A549 treated with RU486 at 1 μM for 4 hours (cell line): ENCODE measurements around the gene KCTD19. TPM values are rescaled to one million over a fixed set of nuclear protein-coding genes. Genes with fewer than 3 reads are reported as not detected.

Experiments
- total RNA-seq: library from RNA; stranded (reverse); fragments of 200-300 nt; extraction: Qiagen RNA extraction; gene quantifications from 5 replicates; pipeline ENCODE4 v1.2.3, GENCODE V29; 2022; ENCODE audit warnings: low read depth

KCTD19 gene
- 0.21 to 0.35 TPM (median 0.30 TPM) in 4 of 5 replicates, not detected in the other for total RNA-seq

GRCh38 chr16:67326472-67327309 lies at the start of gene KCTD19, which contains the start of gene LRRC36:
Gene KCTD19 (minus strand): TSS chr16:67326741. CDS start chr16:67326707, 34 bp downstream.
Gene LRRC36 (plus strand): TSS chr16:67326815. CDS start chr16:67326863, 48 bp downstream.

GRCh38 chr16:67279296-67280089 lies 47.0 kb downstream of the KCTD19 start, which contains the start of gene PLEKHG4:
Gene PLEKHG4 (plus strand): TSS chr16:67279532. CDS start chr16:67280045, 513 bp downstream.

GRCh38 chr16:67248401-67249177 lies 78.0 kb downstream of the KCTD19 start, which contains the start of gene SLC9A5:
Gene SLC9A5 (plus strand): TSS chr16:67248979. CDS start chr16:67249015, 36 bp downstream.

GRCh38 chr16:67247192-67248072 lies 79.1 kb downstream of the KCTD19 start, which contains the start of gene FHOD1:
Gene FHOD1 (minus strand): TSS chr16:67247481. CDS start chr16:67247410, 71 bp downstream.

Other genes starting within 250 kb of the KCTD19 start
- 22.5 to 25.5 TPM (median 24.4 TPM) in 5 replicates for gene PHAF1, start 216.8 kb downstream of the KCTD19 start, total RNA-seq
- 6.3 to 8.5 TPM (median 8.3 TPM) in 5 replicates for gene B3GNT9, start 175.7 kb downstream of the KCTD19 start, total RNA-seq
- 10.8 to 20.6 TPM (median 18.2 TPM) in 5 replicates for gene TRADD, start 166.8 kb downstream of the KCTD19 start, total RNA-seq
- gene FBXL8, start 166.8 kb downstream of the KCTD19 start, total RNA-seq = 5.0 to 8.5 TPM (median 7.1 TPM) in 5 replicates
- 8.5 to 15.7 TPM (median 12.7 TPM) in 5 replicates for gene HSF4, start 162.0 kb downstream of the KCTD19 start, total RNA-seq
- gene NOL3, start 156.2 kb downstream of the KCTD19 start, total RNA-seq = 42.7 to 56.6 TPM (median 54.5 TPM) in 5 replicates
- gene MATCAP1, start 142.8 kb downstream of the KCTD19 start, total RNA-seq = 3.0 to 6.4 TPM (median 5.2 TPM) in 5 replicates
- gene EXOC3L1, start 136.6 kb downstream of the KCTD19 start, total RNA-seq = not detected in 5 replicates
- 73.1 to 95.2 TPM (median 91.3 TPM) in 5 replicates for gene E2F4, start 134.6 kb downstream of the KCTD19 start, total RNA-seq
- 0.75 to 1.6 TPM (median 1.2 TPM) in 5 replicates for gene ELMO3, start 127.6 kb downstream of the KCTD19 start, total RNA-seq
- gene TMEM208, start 99.6 kb downstream of the KCTD19 start, total RNA-seq = 87.7 to 101 TPM (median 89.2 TPM) in 5 replicates
- 30.2 to 53.3 TPM (median 46.7 TPM) in 5 replicates for gene FHOD1, start 79.3 kb downstream of the KCTD19 start, total RNA-seq
- 0.89 to 1.6 TPM (median 1.4 TPM) in 5 replicates for gene SLC9A5, start 77.8 kb downstream of the KCTD19 start, total RNA-seq
- gene PLEKHG4, start 47.2 kb downstream of the KCTD19 start, total RNA-seq = 9.4 to 16.4 TPM (median 15.4 TPM) in 5 replicates
- 0.13 to 0.20 TPM in 2 of 5 replicates, not detected in the others for gene LRRC36, start 74 bp upstream of the KCTD19 start, total RNA-seq
- gene TPPP3, start 66.8 kb upstream of the KCTD19 start, total RNA-seq = 7.5 to 14.0 TPM (median 12.4 TPM) in 5 replicates
- gene ZDHHC1, start 89.7 kb upstream of the KCTD19 start, total RNA-seq = 5.3 to 7.6 TPM (median 6.5 TPM) in 5 replicates
- 1.2 to 1.8 TPM (median 1.7 TPM) in 5 replicates for gene HSD11B2, start 104.4 kb upstream of the KCTD19 start, total RNA-seq
- 96.3 to 122 TPM (median 110 TPM) in 5 replicates for gene ATP6V0D1, start 154.4 kb upstream of the KCTD19 start, total RNA-seq
- gene AGRP, start 156.8 kb upstream of the KCTD19 start, total RNA-seq = not detected in 5 replicates
- 33.1 to 44.1 TPM (median 37.1 TPM) in 5 replicates for gene RIPOR1, start 202.1 kb upstream of the KCTD19 start, total RNA-seq
- gene CTCF, start 235.8 kb upstream of the KCTD19 start, total RNA-seq = 28.6 to 39.1 TPM (median 38.0 TPM) in 5 replicates